H9 (cell line): ENCODE data around the gene TIPARP. TPM values are rescaled to one million over a fixed set of nuclear protein-coding genes. Genes with fewer than 3 reads are reported as not detected.

Experiments used
- DNase-seq: peaks from one replicate; pipeline ENCODE4 v3.0.0-alpha.2; 2017
- H2AFZ ChIP-seq: one replicate; pipeline ENCODE4 v1.6.1; 2013; ENCODE audit warnings: mild to moderate bottlenecking, low read length, control low read depth, moderate library complexity
- H2AK5ac ChIP-seq: 2 replicates; pipeline ENCODE4 v1.6.1; 2013; ENCODE audit warnings: low read length, control low read depth, mixed read lengths; ENCODE audit not compliant: insufficient read length
- H2BK120ac ChIP-seq: one replicate; pipeline ENCODE4 v1.6.1; 2013; ENCODE audit warnings: low read depth, mild to moderate bottlenecking, low read length, control low read depth, inconsistent platforms; ENCODE audit not compliant: poor library complexity, severe bottlenecking
- H2BK12ac ChIP-seq: 2 replicates; pipeline ENCODE4 v1.6.1; 2013; ENCODE audit warnings: low read length, control low read depth, mixed read lengths, low read depth; ENCODE audit not compliant: insufficient read length
- H2BK15ac ChIP-seq: 2 replicates; pipeline ENCODE4 v1.6.1; 2013; ENCODE audit warnings: low read depth, low read length, control low read depth
- H2BK20ac ChIP-seq: one replicate; pipeline ENCODE4 v1.6.1; 2013; ENCODE audit warnings: low read depth, mild to moderate bottlenecking, low read length, control low read depth, inconsistent platforms; ENCODE audit not compliant: poor library complexity, severe bottlenecking
- H2BK5ac ChIP-seq: 2 replicates; pipeline ENCODE4 v1.6.1; 2013; ENCODE audit warnings: low read length, control low read depth, mixed read lengths; ENCODE audit not compliant: insufficient read length
- H3K14ac ChIP-seq: 2 replicates; pipeline ENCODE4 v1.6.1; 2013; ENCODE audit warnings: low read length, control low read depth; ENCODE audit not compliant: insufficient read depth
- H3K18ac ChIP-seq: 2 replicates; pipeline ENCODE4 v1.6.1; 2013; ENCODE audit warnings: low read depth, mild to moderate bottlenecking, mixed read lengths, low read length, control low read depth; ENCODE audit not compliant: insufficient read length
- H3K23ac ChIP-seq: 2 replicates; pipeline ENCODE4 v1.6.1; 2013; ENCODE audit warnings: low read length, control low read depth, mixed read lengths, low read depth; ENCODE audit not compliant: insufficient read length
- H3K23me2 ChIP-seq: 2 replicates; pipeline ENCODE4 v1.6.1; 2013; ENCODE audit warnings: low read depth, mild to moderate bottlenecking, mixed read lengths, low read length, control low read depth; ENCODE audit not compliant: insufficient read length, poor library complexity, severe bottlenecking
- H3K27ac ChIP-seq: 2 replicates; pipeline ENCODE4 v1.5.1; 2013; ENCODE audit warnings: low read length, control low read depth, mixed read lengths, low read depth; ENCODE audit not compliant: insufficient read length
- H3K27me3 ChIP-seq: 2 replicates; pipeline ENCODE4 v1.6.1; 2013; ENCODE audit warnings: low read length, control low read depth, inconsistent platforms; ENCODE audit not compliant: insufficient read depth
- H3K4ac ChIP-seq: 2 replicates; pipeline ENCODE4 v1.6.1; 2013; ENCODE audit warnings: low read depth, mild to moderate bottlenecking, control low read depth, inconsistent platforms, low read length, moderate library complexity
- H3K4me1 ChIP-seq: 2 replicates; pipeline ENCODE4 v1.6.1; 2013; ENCODE audit warnings: low read length, control low read depth, inconsistent platforms; ENCODE audit not compliant: insufficient read depth
- H3K4me2 ChIP-seq: 2 replicates; pipeline ENCODE4 v1.6.1; 2013; ENCODE audit warnings: low read length, control low read depth, mixed read lengths; ENCODE audit not compliant: insufficient read length, insufficient read depth
- H3K56ac ChIP-seq: 2 replicates; pipeline ENCODE4 v1.6.1; 2013; ENCODE audit warnings: low read depth, mild to moderate bottlenecking, mixed read lengths, low read length, control low read depth; ENCODE audit not compliant: insufficient read length
- H3K79me1 ChIP-seq: 2 replicates; pipeline ENCODE4 v1.6.1; 2013; ENCODE audit warnings: low read depth, mild to moderate bottlenecking, moderate library complexity, low read length, control low read depth, inconsistent platforms; ENCODE audit not compliant: insufficient read depth, poor library complexity, severe bottlenecking
- H3K79me2 ChIP-seq: 2 replicates; pipeline ENCODE4 v1.6.1; 2013; ENCODE audit warnings: low read length, control low read depth, inconsistent platforms; ENCODE audit not compliant: insufficient read depth
- H3K9ac ChIP-seq: 2 replicates; pipeline ENCODE4 v1.6.1; 2013; ENCODE audit warnings: low read length, control low read depth, mixed read lengths; ENCODE audit not compliant: insufficient read length; ENCODE audit errors: extremely low read depth
- H3K9me3 ChIP-seq: one replicate; pipeline ENCODE4 v1.6.1; 2013; ENCODE audit warnings: low read depth, low read length, inconsistent platforms; ENCODE audit not compliant: control insufficient read depth
- H3T11ph ChIP-seq: one replicate; pipeline ENCODE4 v1.6.1; 2013; ENCODE audit warnings: mild to moderate bottlenecking, low read length, control low read depth, inconsistent platforms
- H4K20me1 ChIP-seq: one replicate; pipeline ENCODE4 v1.6.1; 2013; ENCODE audit not compliant: control insufficient read depth, insufficient read length, insufficient read depth
- H4K5ac ChIP-seq: 2 replicates; pipeline ENCODE4 v1.6.1; 2013; ENCODE audit warnings: low read depth, mild to moderate bottlenecking, mixed read lengths, low read length, control low read depth; ENCODE audit not compliant: insufficient read length
- H4K8ac ChIP-seq: replicated peaks from 2 replicates; pipeline ENCODE4 v1.6.1; 2013; ENCODE audit warnings: low read length, control low read depth, mixed read lengths, low read depth; ENCODE audit not compliant: insufficient read length
- H4K91ac ChIP-seq: 2 replicates; pipeline ENCODE4 v1.6.1; 2013; ENCODE audit warnings: low read depth, mild to moderate bottlenecking, moderate library complexity, mixed read lengths, low read length, control low read depth; ENCODE audit not compliant: insufficient read length
- H3K27ac Mint-ChIP-seq, 3 experiments: 2 replicates in 2 of 3; 3 replicates in 1 of 3; pipeline ENCODE4 v1.8.0; 2020 to 2021; ENCODE audit warnings: mixed read lengths in 3 of 3, mild to moderate bottlenecking in 1 of 3, moderate library complexity in 1 of 3
- H3K27me3 Mint-ChIP-seq: 2 replicates; pipeline ENCODE4 v1.8.0; 2021; ENCODE audit warnings: low read depth, mild to moderate bottlenecking, moderate library complexity, mixed read lengths
- H3K36me3 Mint-ChIP-seq, 3 experiments: 2 replicates in 2 of 3; 3 replicates in 1 of 3; pipeline ENCODE4 v1.8.0; 2020 to 2021; ENCODE audit warnings: low read depth in 3 of 3, mixed read lengths in 3 of 3; ENCODE audit not compliant: insufficient read depth in 1 of 3
- H3K4me1 Mint-ChIP-seq, 2 experiments: 2 replicates each; pipeline ENCODE4 v1.8.0; 2020; ENCODE audit warnings: mixed read lengths in 2 of 2
- H3K4me3 Mint-ChIP-seq, 2 experiments: 2 replicates in 1 of 2; 3 replicates in 1 of 2; pipeline ENCODE4 v1.8.0; 2020 to 2021; ENCODE audit warnings: mild to moderate bottlenecking in 2 of 2, mixed read lengths in 2 of 2, moderate library complexity in 1 of 2
- H3K9me3 Mint-ChIP-seq, 2 experiments: 2 replicates in 1 of 2; 3 replicates in 1 of 2; pipeline ENCODE4 v1.8.0; 2020; ENCODE audit warnings: mild to moderate bottlenecking in 2 of 2, mixed read lengths in 2 of 2, moderate library complexity in 1 of 2
- total RNA-seq: library from RNA; stranded (reverse); gene quantifications from 2 replicates; pipeline ENCODE4 v1.2.1, GENCODE V29; 2021
- TF ChIP-seq, protein P1 (sequence below): fragments of 200-600 bp; sonication (generic); conservative IDR thresholded peaks from 3 replicates; pipeline ENCODE4 v1.8.0; 2021; ENCODE audit warnings: antibody characterized with exemption, mild to moderate bottlenecking

Gene TIPARP
- total RNA-seq, 1 experiment from 2014 or later: 5.9 TPM

DNA sequence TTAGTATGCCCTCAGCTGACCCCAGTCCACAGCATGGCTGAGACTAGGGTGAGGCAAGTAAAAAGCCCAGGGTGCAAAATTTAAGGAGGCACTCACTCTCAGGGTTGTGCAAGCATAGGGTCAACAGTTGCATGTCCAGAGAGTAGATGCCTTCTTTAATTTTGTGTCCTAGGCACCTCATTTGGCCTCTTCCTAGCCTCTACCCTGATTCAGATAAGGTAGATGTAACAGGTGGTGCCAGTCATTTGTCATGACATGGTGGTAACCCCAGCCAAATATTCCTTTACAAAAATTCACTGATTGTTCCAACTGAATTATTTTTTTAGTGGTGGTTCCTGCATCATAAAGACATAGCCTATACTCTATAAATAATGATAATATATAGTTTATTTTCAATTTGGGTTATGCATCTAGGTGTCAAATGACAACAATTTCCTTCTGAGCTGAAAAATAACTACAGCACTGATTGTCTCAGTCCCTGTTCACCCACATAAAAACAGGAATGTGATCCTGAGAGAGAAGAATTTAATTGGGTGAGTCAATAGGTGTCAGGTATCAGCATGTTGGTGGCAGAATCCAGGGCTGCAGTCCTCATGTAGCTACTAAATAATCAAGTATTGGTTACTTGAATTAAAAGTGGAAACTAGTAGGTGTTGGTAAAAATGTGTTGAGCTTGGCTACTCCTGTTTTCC lies 44.2 kb upstream of the TIPARP start:
- Histone ChIP-seq H2BK20ac (no peak overlapping the region), H3K23ac (no peak overlapping the region), H3K4me2 (no peak overlapping the region), H3K18ac (no peak overlapping the region), H4K91ac (no peak overlapping the region), H3K27ac (no peak overlapping the region), H2BK15ac (no peak overlapping the region), H4K20me1 (no peaks in the 10 kb centered on the region), H3K14ac (no peak overlapping the region), H3K79me1 (no peaks in the 10 kb centered on the region), H3K9me3 (no peaks in the 10 kb centered on the region), H3K9ac (no peak overlapping the region), H4K5ac (no peak overlapping the region), H3T11ph (no peak overlapping the region), H2AK5ac (no peak overlapping the region), H2AFZ (no peak overlapping the region), H3K4me1 (peaks cover 3% of the 10 kb centered on the region; the same call in 1 of the 2 replicates), H4K8ac (no peak overlapping the region), H3K27me3 (no peaks in the 10 kb centered on the region), H3K23me2 (no peaks in the 10 kb centered on the region), H3K4ac (no peak overlapping the region), H2BK12ac (no peak overlapping the region), H3K79me2 (no peaks in the 10 kb centered on the region), H3K56ac (no peak overlapping the region), H2BK5ac (no peak overlapping the region), H2BK120ac (no peak overlapping the region)
- Mint-ChIP-seq H3K36me3 (no peaks in the 10 kb centered on the region), H3K4me3 (no peak overlapping the region), H3K9me3 (no peaks in the 10 kb centered on the region), H3K4me1 (peaks cover 18 to 21% of the 10 kb centered on the region in 2 experiments), H3K27ac (no peak overlapping the region), H3K27me3 (no peaks in the 10 kb centered on the region; the same call in 1 of the 2 replicates)
- DNase-seq: no peak
- TF ChIP-seq, protein P1, sequence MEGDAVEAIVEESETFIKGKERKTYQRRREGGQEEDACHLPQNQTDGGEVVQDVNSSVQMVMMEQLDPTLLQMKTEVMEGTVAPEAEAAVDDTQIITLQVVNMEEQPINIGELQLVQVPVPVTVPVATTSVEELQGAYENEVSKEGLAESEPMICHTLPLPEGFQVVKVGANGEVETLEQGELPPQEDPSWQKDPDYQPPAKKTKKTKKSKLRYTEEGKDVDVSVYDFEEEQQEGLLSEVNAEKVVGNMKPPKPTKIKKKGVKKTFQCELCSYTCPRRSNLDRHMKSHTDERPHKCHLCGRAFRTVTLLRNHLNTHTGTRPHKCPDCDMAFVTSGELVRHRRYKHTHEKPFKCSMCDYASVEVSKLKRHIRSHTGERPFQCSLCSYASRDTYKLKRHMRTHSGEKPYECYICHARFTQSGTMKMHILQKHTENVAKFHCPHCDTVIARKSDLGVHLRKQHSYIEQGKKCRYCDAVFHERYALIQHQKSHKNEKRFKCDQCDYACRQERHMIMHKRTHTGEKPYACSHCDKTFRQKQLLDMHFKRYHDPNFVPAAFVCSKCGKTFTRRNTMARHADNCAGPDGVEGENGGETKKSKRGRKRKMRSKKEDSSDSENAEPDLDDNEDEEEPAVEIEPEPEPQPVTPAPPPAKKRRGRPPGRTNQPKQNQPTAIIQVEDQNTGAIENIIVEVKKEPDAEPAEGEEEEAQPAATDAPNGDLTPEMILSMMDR: no peak
